TTC549 (cell line): ENCODE results near the gene CCNK.

Source experiments
- FAIRE-seq: peaks from 2 replicates; lab custom pipeline; 2012; peaks lifted over from hg19 to GRCh38; lab: Jason Lieb, UNC

Gene CCNK

DNA sequence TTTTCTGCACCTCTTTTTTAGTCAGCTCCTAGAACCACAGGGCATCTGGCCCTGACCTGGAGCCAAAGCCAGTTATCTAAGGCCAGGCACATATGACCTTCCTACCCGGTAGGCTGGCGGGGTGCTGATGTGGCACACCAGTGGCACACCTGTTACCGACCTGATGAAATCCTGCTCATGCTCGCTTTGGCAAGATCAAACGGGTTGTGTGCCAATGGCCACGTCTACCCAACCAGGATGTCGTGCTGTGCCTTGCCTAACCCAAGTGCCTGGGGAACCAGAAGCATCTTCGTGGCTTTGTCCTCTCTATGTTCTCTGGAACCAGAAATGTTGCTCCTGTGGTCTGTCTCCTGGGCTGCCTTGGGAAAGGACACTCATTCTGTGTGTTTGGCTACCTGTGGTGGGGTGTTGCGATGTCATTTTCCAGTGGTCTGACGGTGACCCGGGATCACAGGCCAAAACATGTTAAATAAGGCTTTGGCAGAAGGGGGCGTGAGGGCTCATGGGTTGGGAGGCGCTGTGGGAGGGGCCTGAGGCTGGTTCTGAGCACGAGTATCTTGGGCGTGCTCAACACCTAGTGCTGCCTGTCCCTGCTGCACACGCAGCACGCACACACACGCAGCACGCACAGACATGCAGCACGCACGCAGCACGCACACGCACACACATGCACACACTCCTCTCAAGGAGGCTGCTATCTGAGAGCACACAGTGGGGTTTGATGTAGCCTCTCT lies 27.9 kb downstream of the CCNK start:
- no peak for FAIRE-seq

DNA sequence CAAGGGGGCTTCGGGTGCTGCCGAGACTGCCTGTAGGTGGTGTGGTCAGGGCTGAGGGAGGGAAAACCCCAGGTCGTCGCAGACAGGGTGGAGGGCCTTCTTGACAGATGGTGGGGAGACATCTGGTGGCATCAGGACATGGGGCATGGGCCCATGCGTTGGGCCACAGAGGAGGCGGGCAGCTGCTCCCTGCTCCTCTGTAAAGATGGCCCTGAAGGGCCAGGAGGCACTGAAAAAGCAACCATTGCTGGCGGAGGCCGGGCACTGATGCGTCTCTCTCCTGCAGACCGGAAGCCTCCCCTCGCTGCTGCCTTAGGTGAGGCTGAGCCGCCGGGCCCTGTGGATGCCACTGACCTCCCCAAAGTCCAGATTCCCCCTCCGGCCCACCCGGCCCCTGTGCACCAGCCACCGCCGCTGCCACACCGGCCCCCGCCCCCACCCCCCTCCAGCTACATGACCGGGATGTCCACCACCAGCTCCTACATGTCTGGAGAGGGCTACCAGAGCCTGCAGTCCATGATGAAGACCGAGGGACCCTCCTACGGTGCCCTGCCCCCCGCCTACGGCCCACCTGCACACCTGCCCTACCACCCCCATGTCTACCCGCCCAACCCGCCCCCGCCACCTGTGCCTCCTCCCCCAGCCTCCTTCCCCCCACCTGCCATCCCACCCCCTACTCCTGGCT lies 28.8 kb downstream of the CCNK start:
- no peak for FAIRE-seq

DNA sequence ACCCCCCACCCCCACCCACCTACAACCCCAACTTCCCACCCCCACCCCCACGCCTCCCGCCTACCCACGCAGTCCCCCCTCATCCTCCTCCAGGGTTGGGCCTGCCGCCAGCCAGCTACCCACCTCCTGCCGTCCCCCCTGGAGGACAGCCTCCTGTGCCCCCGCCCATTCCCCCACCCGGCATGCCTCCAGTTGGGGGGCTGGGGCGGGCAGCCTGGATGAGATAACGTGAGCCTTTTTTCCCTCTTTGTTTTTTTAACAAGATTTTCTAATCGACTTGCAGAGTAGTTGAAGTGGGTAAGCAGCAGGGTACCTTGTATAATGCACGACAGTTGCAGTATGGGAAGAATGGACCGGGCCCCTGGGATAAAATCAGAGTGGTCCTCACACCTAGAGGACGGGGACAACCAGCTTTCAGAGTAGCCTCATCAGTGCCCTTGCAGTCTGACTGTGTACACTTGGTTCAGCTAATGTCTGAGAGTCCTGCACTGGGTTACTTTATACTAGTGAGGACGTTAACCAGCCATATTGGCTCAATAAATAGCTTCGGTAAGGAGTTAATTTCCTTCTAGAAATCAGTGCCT lies 29.4 kb downstream of the CCNK start:
- FAIRE-seq, result no peak

DNA sequence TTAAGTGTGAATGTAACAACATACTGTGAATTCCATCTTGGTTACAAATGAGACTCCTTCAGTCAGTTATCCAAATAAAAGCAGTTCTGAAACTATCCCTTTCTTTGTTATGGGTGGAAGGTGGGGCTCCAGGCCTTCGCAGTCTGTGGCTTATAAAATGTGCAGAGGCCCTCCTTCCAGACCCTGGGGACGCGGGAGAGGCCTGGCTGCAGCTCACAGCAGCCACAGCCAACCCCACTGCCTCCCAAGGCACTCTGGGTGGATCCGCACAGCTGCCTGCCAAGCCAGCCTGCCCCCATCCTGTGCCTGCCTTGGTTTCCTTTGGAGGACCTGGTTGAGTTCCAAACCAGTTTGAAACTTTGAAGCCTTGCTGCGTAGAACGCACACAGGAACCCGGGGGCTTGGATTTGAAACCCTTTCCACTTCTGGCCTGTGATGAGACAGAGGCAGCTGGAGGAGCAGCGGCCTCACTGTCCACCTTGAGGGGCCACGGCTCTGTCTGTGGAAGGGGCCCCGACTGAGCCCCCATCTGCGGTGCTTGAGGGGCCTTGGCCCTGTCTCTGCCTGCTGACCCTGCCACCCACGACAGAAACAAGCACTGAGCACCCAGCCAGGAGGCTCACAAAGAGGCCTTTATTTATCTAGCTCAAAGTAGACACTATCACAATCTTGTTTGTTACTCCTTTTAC lies 30.4 kb downstream of the CCNK start:
- no peak for FAIRE-seq

DNA sequence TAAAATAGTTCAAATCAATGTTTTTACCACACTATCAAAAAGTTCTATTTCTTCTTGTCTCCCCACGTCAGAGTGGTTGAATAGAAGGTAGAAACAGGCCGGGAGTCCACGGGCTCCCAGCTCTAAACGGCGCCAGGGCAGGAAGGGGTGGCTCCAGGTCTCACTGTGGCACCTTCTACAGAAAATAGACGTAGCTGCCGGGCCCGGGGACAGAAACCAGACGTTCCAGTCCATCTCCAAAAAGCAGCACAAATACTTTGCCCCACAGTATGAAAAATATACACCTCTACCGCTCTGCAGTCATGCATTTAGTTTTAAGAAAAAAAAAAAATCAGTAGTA lies 30.9 kb downstream of the CCNK start:
- no peak for FAIRE-seq

DNA sequence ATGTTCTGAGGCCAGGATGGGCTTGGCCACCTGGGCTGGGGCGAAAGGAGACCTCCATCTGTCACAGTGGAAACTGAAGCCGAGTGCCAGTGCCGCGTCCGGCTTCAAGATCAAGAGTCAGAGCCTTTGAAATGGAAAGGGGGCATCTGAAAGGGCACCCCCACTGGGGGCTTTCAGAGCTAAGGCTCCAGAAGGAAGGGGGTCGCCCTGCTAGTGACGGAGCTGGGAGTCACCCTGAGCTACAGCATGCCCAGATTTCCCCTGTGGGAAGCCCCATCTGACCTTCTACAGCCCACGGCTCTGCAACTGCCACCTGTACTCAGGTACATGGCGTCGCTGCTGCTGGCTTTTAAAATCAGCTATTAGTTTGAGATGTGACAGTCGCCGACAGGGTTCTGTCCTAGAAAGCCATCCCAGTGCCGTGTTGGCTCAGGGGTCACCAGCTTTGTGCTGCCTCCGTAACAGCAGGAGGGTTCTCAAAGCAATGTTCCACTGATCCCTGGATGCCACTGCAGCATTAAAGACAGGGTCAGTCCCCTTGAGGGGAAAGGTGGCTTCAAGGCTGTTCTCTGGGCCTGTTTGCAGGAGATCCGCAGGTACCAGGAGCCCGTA lies 31.5 kb downstream of the CCNK start:
- FAIRE-seq, result no peak

DNA sequence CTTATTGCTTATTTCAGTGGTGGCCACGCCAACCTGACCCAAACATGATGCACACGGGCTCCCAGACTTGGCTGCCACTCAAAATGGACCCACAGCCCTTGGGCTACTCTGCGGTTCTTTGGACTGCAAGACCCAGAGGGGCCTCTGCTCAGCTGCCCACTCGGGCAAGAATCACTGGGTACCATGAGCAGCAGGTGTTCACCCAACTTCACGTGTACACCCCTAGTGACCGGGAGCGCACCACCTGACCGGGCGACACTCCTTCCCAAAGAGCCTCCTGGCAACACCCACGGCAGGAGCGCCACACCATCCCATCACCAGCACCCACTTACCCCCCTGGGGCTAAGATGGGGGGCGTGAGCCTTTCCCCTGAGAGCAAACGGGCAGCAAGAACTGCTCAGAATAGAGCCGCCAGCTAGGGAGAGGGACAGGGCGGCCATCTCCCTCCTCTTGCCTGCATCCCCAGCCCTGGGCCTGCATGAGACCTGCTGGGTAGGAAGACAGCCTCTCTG lies 32.0 kb downstream of the CCNK start:
- no peak for FAIRE-seq

DNA sequence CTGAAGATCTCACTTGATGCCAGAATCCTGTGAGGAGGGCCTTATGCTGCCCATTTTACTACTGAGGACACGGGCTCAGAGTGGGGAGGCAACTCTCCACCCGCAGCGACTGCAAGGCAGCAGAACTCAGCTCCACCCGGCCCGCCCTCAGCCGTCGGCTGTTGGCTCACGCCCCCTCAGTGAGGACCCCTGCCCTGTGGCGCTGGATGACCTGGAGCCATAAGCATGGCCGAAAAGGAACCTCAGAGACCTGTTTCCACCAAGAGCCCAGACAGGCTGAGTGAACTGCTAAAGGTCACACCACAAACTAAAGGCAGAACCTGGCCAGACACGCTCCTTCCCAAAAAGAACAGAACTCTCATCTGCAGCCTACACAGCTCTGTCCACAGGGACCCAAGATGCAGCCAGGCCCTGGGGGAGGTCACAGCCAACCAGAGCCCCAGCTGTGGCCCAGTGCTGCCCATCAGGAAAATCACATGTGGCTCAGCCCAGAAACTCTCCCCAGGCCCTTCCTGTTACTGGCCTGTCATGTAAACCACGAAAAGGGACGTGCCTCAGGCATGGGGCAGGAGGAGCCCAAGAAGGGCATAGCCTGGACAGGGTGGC lies 32.8 kb downstream of the CCNK start:
- FAIRE-seq, result no peak

DNA sequence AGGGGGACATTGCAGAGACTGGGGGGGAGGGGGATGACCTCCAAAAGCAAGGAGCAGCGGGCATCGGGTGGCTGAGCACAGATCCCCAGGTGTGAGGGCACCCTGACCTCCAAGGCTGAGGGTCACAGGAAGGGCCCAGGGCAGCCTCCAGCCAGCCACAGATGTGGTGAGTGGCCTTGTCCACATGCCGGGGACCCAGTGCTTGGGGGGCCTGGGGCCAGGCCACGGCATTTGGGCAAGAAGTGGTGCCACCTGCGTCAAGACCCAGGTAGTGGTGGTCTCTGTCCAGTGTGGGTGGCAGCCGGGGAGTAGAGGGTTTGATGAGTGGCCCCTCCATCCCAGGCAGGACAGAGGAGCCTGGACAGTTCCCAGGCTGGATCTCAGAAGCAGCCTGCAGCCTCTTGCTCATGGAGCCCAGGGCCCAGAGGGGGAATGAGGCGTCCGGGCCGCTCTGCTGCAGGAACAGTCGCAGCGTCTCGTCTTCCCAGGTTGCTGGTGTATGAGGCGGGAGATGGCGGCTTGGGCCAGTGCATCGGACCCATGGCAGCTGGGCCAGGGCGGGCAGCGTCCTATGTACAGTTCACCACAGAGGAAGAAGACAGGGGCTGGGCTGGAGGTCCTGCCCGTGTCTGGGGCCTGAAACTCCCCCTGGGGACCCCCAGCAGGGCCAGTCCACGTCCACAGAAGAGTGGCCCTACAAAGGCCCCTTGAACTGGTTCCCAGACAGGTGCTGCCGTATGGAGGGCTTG lies 33.5 kb downstream of the CCNK start:
- FAIRE-seq, result no peak

DNA sequence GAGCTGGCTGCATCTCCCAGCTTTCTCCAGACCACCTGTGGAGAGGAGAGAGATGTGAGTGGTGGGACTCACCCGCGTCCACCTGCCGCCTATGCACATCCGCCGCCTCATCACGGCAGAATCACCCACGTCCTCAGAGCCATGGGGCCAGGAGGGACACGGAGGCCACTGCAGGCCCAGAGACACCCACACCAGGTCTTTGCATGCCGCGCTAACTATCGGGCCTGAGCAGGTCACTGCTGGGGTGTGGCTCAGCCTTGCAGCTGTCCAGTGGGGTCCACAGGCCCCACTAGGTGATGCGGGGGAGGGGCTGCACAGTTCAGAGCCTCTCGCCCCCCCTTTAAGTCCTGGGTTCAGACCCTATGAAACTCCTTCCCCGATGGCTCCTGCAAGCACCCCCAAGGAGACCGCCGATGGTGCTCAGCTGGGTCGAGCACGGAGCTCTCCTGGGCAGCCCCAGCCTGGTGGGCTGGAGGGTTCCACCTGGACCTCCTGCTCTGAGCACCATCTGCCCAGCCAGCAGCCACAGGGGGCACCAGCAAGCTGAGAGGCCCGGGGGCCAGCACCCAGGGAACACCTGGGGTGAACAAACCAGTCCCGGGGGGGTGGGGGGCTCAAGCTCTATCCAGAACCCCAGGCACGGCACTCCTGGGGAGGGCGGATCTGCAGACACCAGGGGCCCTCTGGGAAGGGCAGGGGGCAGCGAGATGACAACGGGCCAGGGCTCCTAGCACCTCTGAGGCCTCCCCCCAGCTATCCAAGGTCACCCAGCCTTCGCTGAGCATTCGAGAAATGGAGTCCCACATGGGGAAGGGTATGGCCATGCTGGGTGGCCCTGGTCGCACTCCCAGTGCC lies 34.3 kb downstream of the CCNK start:
- no peak for FAIRE-seq

DNA sequence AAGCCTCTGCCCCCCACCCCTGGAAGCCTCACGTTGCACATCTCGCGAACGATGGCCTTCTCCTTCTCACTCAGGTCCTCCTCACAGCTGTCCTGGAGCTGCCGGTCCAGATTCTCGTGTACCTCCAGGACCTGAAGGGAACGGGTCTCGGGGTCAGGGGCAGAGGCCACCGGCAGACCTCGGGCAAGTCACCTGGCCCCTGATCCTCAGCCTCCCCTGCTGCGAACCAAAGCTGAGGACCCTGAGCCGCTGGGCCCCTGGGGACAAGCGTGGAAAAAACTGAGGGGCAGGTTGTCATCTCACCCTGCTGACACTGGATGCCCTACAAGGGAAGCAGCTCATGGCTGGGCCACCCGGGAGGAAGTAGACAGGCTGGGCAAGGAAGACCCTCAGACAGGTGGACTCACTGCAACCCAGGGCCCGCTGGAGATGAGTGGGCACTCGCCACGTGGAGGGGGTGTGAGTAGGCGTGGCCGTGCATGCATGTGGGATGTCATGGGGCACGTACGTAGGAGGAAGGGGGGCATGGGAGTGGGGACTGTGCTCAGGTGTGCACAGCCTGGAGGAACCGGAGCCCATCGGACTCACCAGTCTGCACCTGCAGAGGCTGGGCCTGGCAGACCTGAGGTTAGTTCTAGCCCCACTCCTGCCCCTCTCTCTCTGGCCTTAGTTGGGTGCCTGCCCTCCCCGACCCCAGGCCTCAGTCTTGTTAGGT lies 35.1 kb downstream of the CCNK start:
- FAIRE-seq, result no peak

DNA sequence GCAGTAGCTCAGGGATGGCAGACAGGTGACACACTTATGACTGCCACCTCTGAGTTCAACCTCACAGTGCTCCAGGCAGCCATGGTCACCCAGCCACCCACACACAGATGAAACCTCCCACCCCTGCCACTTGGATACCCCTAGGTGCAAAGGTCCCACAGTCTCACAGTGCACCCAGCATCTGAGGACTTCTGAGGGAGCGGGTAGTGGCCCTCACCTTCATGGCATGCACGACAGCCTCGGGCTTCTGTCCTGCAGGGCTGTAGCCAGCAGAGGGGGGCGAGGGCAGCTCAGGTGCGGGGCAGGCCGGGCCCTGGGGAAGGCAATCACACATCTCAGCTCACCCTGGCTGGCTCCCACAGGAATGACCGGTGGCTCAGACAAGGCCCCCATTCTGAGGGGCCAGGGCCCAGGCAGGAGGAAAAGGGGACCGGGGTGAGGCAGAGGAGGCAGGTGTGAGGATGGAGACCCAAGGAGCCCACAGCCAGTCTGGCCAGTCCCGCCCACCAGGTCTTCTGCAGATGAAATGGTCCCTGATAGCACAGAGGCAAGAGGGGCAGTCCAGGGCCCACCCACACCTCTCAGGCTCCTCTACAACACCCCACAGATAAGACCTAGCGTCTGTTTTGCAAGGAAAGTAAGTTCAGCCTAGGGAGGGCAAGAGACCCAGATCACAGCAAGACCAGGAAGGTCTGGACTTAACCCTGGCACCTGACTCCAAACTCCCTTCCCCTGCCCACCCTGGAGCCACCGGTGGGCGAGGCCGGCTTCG lies 35.8 kb downstream of the CCNK start:
- FAIRE-seq, result no peak

DNA sequence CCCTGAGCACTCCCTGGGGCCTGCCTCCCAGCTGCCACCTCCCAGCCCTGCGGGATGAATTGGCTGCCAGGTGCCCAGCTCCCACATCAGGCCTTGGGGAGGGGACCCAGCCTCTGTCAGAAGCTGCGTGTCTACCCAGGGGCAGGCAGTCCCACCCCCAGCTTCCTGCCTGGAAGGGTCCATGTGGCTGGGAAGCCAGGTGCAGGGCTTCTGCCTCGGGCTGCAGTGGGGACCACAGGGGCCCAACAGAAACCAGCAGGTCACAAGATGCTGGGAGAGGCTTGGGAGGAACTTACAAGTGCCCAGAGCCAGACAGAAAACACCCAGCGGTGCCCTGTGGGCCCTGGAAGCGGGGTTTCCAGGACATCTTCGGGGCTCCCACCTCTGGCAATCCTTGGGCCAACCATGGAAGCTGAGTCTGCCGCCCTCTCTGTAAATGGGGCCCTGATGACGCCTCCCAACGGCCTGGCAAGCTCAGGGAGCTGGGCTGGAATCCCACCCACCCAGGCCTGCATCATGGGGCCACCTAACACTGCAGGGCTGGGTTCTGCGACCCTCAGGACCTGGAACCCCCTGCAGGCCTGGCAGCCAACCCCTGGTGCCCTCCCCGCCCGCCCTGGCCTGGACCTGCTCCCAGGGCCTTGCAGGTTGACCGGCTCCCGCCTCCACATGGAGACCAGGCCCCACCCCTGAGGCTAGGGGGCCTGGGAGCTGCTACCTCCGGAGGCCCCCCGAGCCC lies 36.6 kb downstream of the CCNK start:
- FAIRE-seq, result no peak

DNA sequence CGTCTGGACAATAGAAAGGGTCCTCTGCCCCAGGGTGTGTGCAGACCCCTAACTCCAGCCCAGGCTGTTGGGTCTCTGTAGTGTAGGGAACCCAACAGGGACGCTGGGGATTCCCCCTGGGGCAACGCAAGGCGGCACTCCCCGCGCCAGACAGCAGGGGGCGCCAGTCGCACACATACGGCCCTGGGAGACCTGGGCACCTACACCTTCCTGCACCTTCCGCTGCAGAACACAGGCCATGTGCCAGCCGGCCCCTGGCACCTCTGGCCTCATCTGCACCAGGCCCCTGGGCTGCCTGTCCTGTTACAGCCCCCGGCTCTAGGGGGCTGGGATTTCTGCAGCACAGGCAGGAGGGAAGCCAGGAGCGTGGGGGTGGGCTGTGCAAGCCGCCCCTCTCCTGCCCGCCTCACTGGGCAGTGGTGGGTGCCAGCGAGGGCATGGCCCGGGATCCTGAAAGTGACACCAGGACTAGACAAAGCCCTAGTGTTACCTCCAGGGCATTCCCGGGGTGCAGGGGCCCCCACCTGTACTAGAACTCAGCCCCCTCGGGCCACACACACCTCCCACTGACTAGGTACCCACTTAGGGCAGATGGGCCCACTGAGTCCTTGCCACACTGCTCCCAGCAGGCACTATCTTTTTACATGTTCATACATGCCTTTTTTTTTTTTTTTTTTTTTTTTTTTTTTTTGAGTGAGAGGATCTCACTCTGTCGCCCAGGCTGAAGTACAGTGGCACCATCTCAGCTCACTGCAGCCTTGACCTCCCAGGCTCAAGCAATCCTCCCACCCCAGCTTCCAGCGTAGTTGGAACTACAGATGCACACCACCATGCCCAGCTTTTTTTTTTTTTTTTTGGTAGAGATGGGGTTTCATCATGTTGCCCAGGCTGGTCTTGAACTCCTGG lies 37.5 kb downstream of the CCNK start:
- FAIRE-seq, result no peak

DNA sequence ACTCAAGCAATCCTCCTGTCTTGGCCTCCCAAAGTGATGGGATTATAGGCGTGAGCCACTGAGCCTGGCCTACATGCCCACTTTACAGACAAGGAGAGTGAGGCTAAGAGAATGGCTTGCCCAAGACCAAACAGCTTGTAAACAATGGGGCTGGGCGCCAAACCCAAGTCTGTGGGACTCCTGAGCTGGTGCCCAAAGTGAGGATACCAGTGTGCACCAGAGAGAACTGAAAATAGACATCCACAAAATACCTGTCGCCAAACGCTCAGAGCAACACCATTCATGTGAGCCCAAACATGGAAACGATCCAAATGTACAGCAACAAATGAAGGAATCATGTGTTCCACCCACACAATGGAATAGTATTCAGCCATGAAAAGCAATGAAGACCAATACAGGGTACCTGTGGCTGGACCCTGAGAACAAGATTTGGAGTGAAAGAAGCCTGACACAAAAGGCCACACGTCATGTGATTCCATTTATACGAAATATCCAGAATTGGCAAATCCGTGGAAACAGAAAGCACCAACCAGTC lies 38.2 kb downstream of the CCNK start:
- no peak for FAIRE-seq

DNA sequence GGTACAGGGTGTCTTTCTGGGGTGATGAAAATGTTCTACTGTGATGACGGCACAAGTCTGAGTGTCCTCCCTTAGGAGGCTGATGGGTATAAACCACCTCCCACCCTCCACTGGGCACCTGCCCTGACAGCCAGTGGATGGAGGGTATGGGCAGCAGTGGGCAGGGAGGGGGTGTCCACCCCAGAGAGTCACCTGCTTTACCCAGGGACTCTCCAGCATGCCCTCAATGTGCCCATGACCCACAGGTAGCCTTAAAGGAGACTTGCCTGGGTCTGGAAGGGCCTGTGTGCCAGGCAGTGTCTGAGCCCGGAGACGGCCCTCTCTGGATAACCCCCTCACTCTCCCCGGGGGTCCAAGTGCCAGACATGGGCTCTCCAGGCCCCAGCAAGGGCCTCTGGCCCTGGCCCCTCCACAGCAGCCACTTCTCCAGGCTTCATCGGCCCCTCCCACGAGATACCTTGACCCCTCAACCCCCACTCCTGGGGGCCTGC lies 38.8 kb downstream of the CCNK start:
- no peak for FAIRE-seq

DNA sequence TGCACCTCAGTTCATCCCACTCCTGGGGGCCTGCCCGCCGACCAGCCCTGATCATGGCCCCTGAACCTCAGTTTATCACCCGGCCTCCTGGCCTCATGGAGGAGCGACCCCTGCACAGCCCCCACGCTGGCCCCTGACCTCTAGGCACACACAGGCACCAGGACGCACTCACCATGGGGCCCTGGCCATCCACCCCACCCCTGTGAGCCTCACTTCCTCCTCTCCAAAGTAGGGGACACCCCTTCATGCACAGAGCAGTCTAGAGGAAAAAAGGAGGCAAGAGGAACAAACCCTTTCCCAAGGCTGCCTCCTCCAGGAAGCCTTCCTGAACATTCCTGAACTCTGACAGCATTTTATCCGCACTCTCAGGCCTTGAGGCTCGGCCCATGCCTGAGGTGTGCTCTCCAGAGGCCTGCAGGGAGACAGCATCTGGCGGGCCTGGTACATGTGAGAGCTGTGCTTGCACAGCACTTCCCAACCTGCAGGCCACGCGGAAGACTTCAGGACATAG lies 39.4 kb downstream of the CCNK start:
- FAIRE-seq, result no peak
